ENCODE measurements around the gene SPRR2G. TPM values are rescaled to one million over a fixed set of nuclear protein-coding genes. Genes with fewer than 3 reads are reported as not detected.

Gene SPRR2G
- total and polyA plus RNA-seq, 2 of the 8 experiments (the other 6 are each of a cell fraction or from before 2014, with no cell fraction given), result not detected

DNA sequence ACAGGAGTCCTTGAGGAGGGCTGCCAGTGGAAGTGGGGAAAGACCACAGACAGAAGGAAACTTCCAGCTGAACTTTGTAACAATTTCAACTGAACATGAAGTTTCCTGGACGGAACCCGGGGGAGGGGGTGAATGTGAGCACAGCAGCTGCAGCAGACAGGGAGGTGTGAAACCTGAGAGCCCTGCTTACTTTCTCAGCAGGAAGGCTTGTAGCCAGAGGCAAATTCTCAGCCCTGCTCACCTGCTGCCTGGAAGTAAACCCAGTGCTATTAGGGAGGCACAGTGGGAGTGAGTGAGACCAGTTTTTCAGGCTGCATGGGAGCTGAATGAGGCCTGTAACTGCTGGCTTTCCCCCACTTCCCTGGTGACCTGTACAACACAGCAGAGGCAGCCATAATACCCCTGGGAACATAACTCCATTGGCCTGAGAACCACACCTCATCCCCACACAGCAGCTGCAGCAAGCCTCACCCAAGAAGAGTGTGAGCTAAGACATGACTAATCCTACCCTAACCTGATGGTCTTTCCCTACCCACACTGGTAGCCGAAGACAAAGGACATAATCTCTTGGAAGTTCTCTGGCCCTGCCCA is 27.8 kb downstream of the SPRR2G start (continued):
- TF ChIP-seq SIRT6 (IDR thresholded peaks at IDR 0.05; ENCODE audit: low read length) (no peak), CHD1 (IDR thresholded peaks at IDR 0.05; ENCODE audit: low read depth, low read length) (no peak), SIN3A (conservative IDR thresholded peaks at IDR 0.05 in 1 of 2, IDR thresholded peaks at IDR 0.05 in 1 of 2; ENCODE audit: low read depth in 1 of 2, low read length in 2 of 2) (no peak), JUND (IDR thresholded peaks at IDR 0.05; ENCODE audit: low read length) (no peak), SIX5 (IDR thresholded peaks at IDR 0.05; ENCODE audit: low read depth, low read length) (0 out of 2 replicates have a peak, but pooled peaks have one; percentile 10), CHD2 (IDR thresholded peaks at IDR 0.05; ENCODE audit: low read length) (no peak), EP300 (IDR thresholded peaks at IDR 0.05; ENCODE audit: borderline replicate concordance in 1 of 2, low read depth in 2 of 2, low read length in 2 of 2) (peak; percentile 4 to 75; a peak in 2 of 3 replicates), CREB1 (IDR thresholded peaks at IDR 0.05) (0 out of 2 replicates have a peak, but pooled peaks have one; percentile 4), POLR2AphosphoS5 (IDR thresholded peaks at IDR 0.05; ENCODE audit: low read depth, low read length) (peak; percentile 78), RBBP5 (IDR thresholded peaks at IDR 0.05; ENCODE audit: borderline replicate concordance, low read depth, low read length) (peak; percentile 77; the same call in 1 of the 2 replicates), HDAC2 (IDR thresholded peaks at IDR 0.05; ENCODE audit: borderline replicate concordance in 1 of 2, low read depth in 2 of 2, low read length in 2 of 2) (peak in 1 of 2 experiments; percentile 37; a peak in 2 of 4 replicates), TAF1 (IDR thresholded peaks at IDR 0.05; ENCODE audit: low read depth, low read length) (0 out of 2 replicates have a peak, but pooled peaks have one; percentile 52), SP4 (IDR thresholded peaks at IDR 0.05; ENCODE audit: low read length) (no peak), SAP30 (IDR thresholded peaks at IDR 0.05; ENCODE audit: insufficient read depth, insufficient replicate concordance, low read length) (no peak), BACH1 (IDR thresholded peaks at IDR 0.05; ENCODE audit: low read length) (no peak), TBP (IDR thresholded peaks at IDR 0.05; ENCODE audit: low read depth, low read length) (no peak), EGR1 (IDR thresholded peaks at IDR 0.05; ENCODE audit: borderline replicate concordance, low read depth, low read length) (no peak), YY1 (IDR thresholded peaks at IDR 0.05; ENCODE audit: low read depth, low read length) (0 out of 2 replicates have a peak, but pooled peaks have one; percentile 37), ZNF274 (IDR thresholded peaks at IDR 0.05; ENCODE audit: borderline replicate concordance, extremely low read depth, low read length) (no peak)
- TF ChIP-seq, protein P1, sequence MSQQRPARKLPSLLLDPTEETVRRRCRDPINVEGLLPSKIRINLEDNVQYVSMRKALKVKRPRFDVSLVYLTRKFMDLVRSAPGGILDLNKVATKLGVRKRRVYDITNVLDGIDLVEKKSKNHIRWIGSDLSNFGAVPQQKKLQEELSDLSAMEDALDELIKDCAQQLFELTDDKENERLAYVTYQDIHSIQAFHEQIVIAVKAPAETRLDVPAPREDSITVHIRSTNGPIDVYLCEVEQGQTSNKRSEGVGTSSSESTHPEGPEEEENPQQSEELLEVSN (IDR thresholded peaks at IDR 0.05), result no peak

All from H1 (cell line).